ENCODE data around the gene SMAD7.

GRCh38 chr18:48925491-48925780, 25.3 kb downstream of the SMAD7 start:
- TF ChIP-seq, protein P1, sequence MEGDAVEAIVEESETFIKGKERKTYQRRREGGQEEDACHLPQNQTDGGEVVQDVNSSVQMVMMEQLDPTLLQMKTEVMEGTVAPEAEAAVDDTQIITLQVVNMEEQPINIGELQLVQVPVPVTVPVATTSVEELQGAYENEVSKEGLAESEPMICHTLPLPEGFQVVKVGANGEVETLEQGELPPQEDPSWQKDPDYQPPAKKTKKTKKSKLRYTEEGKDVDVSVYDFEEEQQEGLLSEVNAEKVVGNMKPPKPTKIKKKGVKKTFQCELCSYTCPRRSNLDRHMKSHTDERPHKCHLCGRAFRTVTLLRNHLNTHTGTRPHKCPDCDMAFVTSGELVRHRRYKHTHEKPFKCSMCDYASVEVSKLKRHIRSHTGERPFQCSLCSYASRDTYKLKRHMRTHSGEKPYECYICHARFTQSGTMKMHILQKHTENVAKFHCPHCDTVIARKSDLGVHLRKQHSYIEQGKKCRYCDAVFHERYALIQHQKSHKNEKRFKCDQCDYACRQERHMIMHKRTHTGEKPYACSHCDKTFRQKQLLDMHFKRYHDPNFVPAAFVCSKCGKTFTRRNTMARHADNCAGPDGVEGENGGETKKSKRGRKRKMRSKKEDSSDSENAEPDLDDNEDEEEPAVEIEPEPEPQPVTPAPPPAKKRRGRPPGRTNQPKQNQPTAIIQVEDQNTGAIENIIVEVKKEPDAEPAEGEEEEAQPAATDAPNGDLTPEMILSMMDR (conservative IDR thresholded peaks at IDR 0.05), result no peak
- no peak for TF ChIP-seq ZFX (IDR thresholded peaks at IDR 0.05)
